Measurements from ENCODE around the gene GCNA. TPM values are rescaled to one million over a fixed set of nuclear protein-coding genes. Genes with fewer than 3 reads are reported as not detected.
"Not testable (repeated sequence)": the region's sequence is repeated elsewhere in the genome, so short reads cannot be mapped to it uniquely, and the experiment has no call there.

The GCNA gene
- total RNA-seq, 2 experiments from 2014 or later, result 2.1 to 4.2 TPM

DNA sequence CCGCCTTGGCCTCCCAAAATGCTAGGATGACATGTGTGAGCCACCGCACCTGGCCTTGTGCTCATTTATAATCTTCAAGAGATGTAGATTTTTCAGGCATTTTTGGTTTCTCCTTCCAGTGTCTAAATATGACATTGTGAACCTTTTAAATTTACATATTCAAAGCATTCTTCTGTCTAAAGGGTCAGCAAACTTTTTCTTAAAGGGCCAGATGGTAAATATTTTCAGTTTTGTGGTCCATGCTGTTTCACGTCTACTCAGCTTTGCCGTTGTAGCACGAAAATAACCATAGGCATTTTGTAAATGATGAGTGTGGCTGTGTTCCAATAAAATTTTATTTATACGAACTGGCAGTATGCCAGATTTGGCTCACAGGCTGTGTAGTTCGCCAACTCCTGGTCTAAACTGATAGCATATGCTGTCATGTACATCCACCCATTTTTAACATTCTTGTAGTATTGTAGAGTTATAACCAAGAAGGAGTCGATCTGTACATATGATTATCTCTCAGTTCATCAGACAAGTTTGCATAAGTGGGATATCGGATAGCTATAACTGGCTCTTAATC lies 12.7 kb upstream of the GCNA start:
- Histone ChIP-seq H2AFZ (ENCODE audit: low read length) (no peak overlapping the region), H3K4me3 (ENCODE audit: low read depth, low read length, poor library complexity, severe bottlenecking) (no peak overlapping the region), H3K36me3 (ENCODE audit: insufficient read depth, low read length) (peaks cover 91% of the 10 kb centered on the region), H3K9me3 (ENCODE audit: low read length) (no peaks in the 10 kb centered on the region), H3K27ac (ENCODE audit: low read depth, low read length, poor library complexity, severe bottlenecking) (no peak overlapping the region), H3K9me2 (ENCODE audit: insufficient read depth, low read length) (no peaks in the 10 kb centered on the region), H3K4me2 (ENCODE audit: low read length) (no peak overlapping the region), H3K4me1 (ENCODE audit: insufficient read depth, low read length, poor library complexity, severe bottlenecking) (no peaks in the 10 kb centered on the region), H3K79me2 (ENCODE audit: insufficient read depth, low read depth, low read length) (no peaks in the 10 kb centered on the region), H4K20me1 (ENCODE audit: insufficient read depth, low read length) (no peaks in the 10 kb centered on the region)
- no TSS peak for BruUV-seq (replicated peaks)
- DNase-seq (ENCODE audit: low spot score), result no peak
- CTCF ChIA-PET (ENCODE audit: unreplicated experiment), result no interaction called here
- no peak for TF ChIP-seq EZH2phosphoT487 (IDR thresholded peaks at IDR 0.05; ENCODE audit: borderline replicate concordance, low read depth, low read length)
- TF ChIP-seq, protein P1, sequence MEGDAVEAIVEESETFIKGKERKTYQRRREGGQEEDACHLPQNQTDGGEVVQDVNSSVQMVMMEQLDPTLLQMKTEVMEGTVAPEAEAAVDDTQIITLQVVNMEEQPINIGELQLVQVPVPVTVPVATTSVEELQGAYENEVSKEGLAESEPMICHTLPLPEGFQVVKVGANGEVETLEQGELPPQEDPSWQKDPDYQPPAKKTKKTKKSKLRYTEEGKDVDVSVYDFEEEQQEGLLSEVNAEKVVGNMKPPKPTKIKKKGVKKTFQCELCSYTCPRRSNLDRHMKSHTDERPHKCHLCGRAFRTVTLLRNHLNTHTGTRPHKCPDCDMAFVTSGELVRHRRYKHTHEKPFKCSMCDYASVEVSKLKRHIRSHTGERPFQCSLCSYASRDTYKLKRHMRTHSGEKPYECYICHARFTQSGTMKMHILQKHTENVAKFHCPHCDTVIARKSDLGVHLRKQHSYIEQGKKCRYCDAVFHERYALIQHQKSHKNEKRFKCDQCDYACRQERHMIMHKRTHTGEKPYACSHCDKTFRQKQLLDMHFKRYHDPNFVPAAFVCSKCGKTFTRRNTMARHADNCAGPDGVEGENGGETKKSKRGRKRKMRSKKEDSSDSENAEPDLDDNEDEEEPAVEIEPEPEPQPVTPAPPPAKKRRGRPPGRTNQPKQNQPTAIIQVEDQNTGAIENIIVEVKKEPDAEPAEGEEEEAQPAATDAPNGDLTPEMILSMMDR (conservative IDR thresholded peaks at IDR 0.05; ENCODE audit: low read length), result no peak
- POLR2A ChIA-PET, result no interaction called here
- intact Hi-C loops (cut with micrococcal nuclease; ENCODE audit: unreplicated experiment), result loop anchor here (10.0 kb wide), 1 partner anchor 181 kb away; no protein-coding TSS in a partner anchor

GRCh38 chrX:71571390-71571789 lies 6.8 kb upstream of the GCNA start:
- peaks cover 87% of the 10 kb centered on the region for H3K36me3 ChIP-seq (ENCODE audit: insufficient read depth, low read length)
- H2AFZ ChIP-seq (ENCODE audit: low read length); H4K20me1 ChIP-seq (ENCODE audit: insufficient read depth, low read length); H3K4me2 ChIP-seq (ENCODE audit: low read length); H3K9me2 ChIP-seq (ENCODE audit: insufficient read depth, low read length); H3K27ac ChIP-seq (ENCODE audit: low read depth, low read length, poor library complexity, severe bottlenecking); H3K4me1 ChIP-seq (ENCODE audit: insufficient read depth, low read length, poor library complexity, severe bottlenecking); H3K4me3 ChIP-seq (ENCODE audit: low read depth, low read length, poor library complexity, severe bottlenecking); BruUV-seq (replicated peaks); CTCF ChIA-PET (ENCODE audit: unreplicated experiment); POLR2A ChIA-PET; DNase-seq (ENCODE audit: low spot score); intact Hi-C loops (cut with micrococcal nuclease; ENCODE audit: unreplicated experiment); H3K9me3 ChIP-seq (ENCODE audit: low read length); H3K79me2 ChIP-seq (ENCODE audit: insufficient read depth, low read depth, low read length): not testable (repeated sequence)

- no peak for DNase-seq (ENCODE audit: low spot score)
- Histone ChIP-seq H4K20me1 (ENCODE audit: insufficient read depth, low read length) (no peaks in the 10 kb centered on the region), H3K36me3 (ENCODE audit: insufficient read depth, low read length) (peaks cover 79% of the 10 kb centered on the region), H3K27ac (ENCODE audit: low read depth, low read length, poor library complexity, severe bottlenecking) (no peak overlapping the region), H2AFZ (ENCODE audit: low read length) (no peak overlapping the region), H3K4me1 (ENCODE audit: insufficient read depth, low read length, poor library complexity, severe bottlenecking) (no peaks in the 10 kb centered on the region), H3K79me2 (ENCODE audit: insufficient read depth, low read depth, low read length) (no peaks in the 10 kb centered on the region), H3K9me2 (ENCODE audit: insufficient read depth, low read length) (no peaks in the 10 kb centered on the region), H3K4me2 (ENCODE audit: low read length) (no peak overlapping the region), H3K4me3 (ENCODE audit: low read depth, low read length, poor library complexity, severe bottlenecking) (no peak overlapping the region), H3K9me3 (ENCODE audit: low read length) (no peaks in the 10 kb centered on the region)
- intact Hi-C loops (cut with micrococcal nuclease; ENCODE audit: unreplicated experiment), result no loop called here
- TF ChIP-seq, protein P1 (conservative IDR thresholded peaks at IDR 0.05; ENCODE audit: low read length), result no peak
- no peak for TF ChIP-seq EZH2phosphoT487 (IDR thresholded peaks at IDR 0.05; ENCODE audit: borderline replicate concordance, low read depth, low read length)
- CTCF ChIA-PET (ENCODE audit: unreplicated experiment), result no interaction called here
- POLR2A ChIA-PET, result interaction anchor here (1.1 kb wide), 1 partner anchor 22 kb away, joined by 3 read pairs; no protein-coding TSS in a partner anchor
- BruUV-seq (replicated peaks), result no TSS peak
These were observed 4.6 kb upstream of the GCNA start for GRCh38 chrX:71573590-71573989.
